KMS-11 (cell line): ENCODE measurements around the gene FADS6.

Source experiments
- H2AFZ ChIP-seq: fragments of 200-600 bp; sonication (generic); 2 replicates; pipeline ENCODE4 v1.6.1; 2016; ENCODE audit warnings: antibody characterized with exemption, mixed run types, low read depth
- H3K27ac ChIP-seq: fragments of 200-600 bp; sonication (generic); 2 replicates; pipeline ENCODE4 v1.6.1; 2016; ENCODE audit warnings: mild to moderate bottlenecking, mixed run types
- H3K27me3 ChIP-seq: fragments of 200-600 bp; sonication (generic); 2 replicates; pipeline ENCODE4 v1.6.1; 2017; ENCODE audit warnings: mild to moderate bottlenecking, low read depth, mixed run types, moderate library complexity; ENCODE audit not compliant: insufficient read depth
- H3K36me3 ChIP-seq: fragments of 200-600 bp; sonication (generic); 2 replicates; pipeline ENCODE4 v1.6.1; 2017; ENCODE audit warnings: mild to moderate bottlenecking, mixed run types; ENCODE audit not compliant: insufficient read depth
- H3K4me1 ChIP-seq: fragments of 200-600 bp; sonication (generic); 2 replicates; pipeline ENCODE4 v1.6.1; 2016; ENCODE audit warnings: mild to moderate bottlenecking, low read depth, mixed run types; ENCODE audit not compliant: poor library complexity, severe bottlenecking
- H3K4me2 ChIP-seq: fragments of 200-600 bp; sonication (generic); 2 replicates; pipeline ENCODE4 v1.7.0; 2016; ENCODE audit warnings: mild to moderate bottlenecking, mixed run types
- H3K4me3 ChIP-seq: fragments of 200-600 bp; sonication (generic); IDR thresholded peaks from 2 replicates; pipeline ENCODE4 v1.6.1; 2017; ENCODE audit warnings: low read depth, low read length, mixed read lengths; ENCODE audit not compliant: insufficient read depth
- H3K79me2 ChIP-seq: fragments of 200-600 bp; sonication (generic); 2 replicates; pipeline ENCODE4 v1.6.1; 2016; ENCODE audit warnings: low read depth, mixed run types; ENCODE audit not compliant: insufficient read depth
- H3K9ac ChIP-seq: fragments of 200-600 bp; sonication (generic); 2 replicates; pipeline ENCODE4 v1.6.1; 2016; ENCODE audit warnings: mild to moderate bottlenecking, mixed run types
- H4K20me1 ChIP-seq: fragments of 200-600 bp; sonication (generic); 2 replicates; pipeline ENCODE4 v1.6.1; 2016; ENCODE audit warnings: mild to moderate bottlenecking, mixed run types; ENCODE audit not compliant: insufficient read depth
- CTCF ChIP-seq: fragments of 200-600 bp; sonication (generic); conservative IDR thresholded peaks from 2 replicates; pipeline ENCODE4 v1.6.1; 2017; ENCODE audit warnings: low read depth, mild to moderate bottlenecking, antibody characterized with exemption, low read length, moderate library complexity, mixed read lengths

The FADS6 gene

GRCh38 chr17:74921026-74921681, 27.7 kb upstream of the FADS6 start:
- Histone ChIP-seq H3K9ac (no peak overlapping the region), H3K4me1 (no peaks in the 10 kb centered on the region), H3K4me2 (no peak overlapping the region), H3K4me3 (no peak overlapping the region), H3K79me2 (no peaks in the 10 kb centered on the region), H3K27ac (no peak overlapping the region), H3K27me3 (peaks cover 44% of the 10 kb centered on the region), H4K20me1 (no peaks in the 10 kb centered on the region), H3K36me3 (no peaks in the 10 kb centered on the region), H2AFZ (no peak overlapping the region)
- TF ChIP-seq CTCF = no peak

GRCh38 chr17:74920642-74921025, 27.2 kb upstream of the FADS6 start:
- peaks cover 42% of the 10 kb centered on the region for H3K27me3 ChIP-seq
- no peak overlapping the region for H3K9ac ChIP-seq
- H3K79me2 ChIP-seq = no peaks in the 10 kb centered on the region
- no peaks in the 10 kb centered on the region for H3K36me3 ChIP-seq
- no peak overlapping the region for H2AFZ ChIP-seq
- no peak for TF ChIP-seq CTCF
- no peaks in the 10 kb centered on the region for H3K4me1 ChIP-seq
- no peak overlapping the region for H3K4me3 ChIP-seq
- H3K27ac ChIP-seq = no peak overlapping the region
- no peak overlapping the region for H3K4me2 ChIP-seq
- no peaks in the 10 kb centered on the region for H4K20me1 ChIP-seq

- Histone ChIP-seq H3K4me1 (no peaks in the 10 kb centered on the region), H3K9ac (no peak overlapping the region), H2AFZ (no peak overlapping the region), H3K27ac (no peak overlapping the region), H3K27me3 (peaks cover 42% of the 10 kb centered on the region), H4K20me1 (no peaks in the 10 kb centered on the region), H3K4me3 (no peak overlapping the region), H3K36me3 (no peaks in the 10 kb centered on the region), H3K4me2 (no peak overlapping the region), H3K79me2 (no peaks in the 10 kb centered on the region)
- no peak for TF ChIP-seq CTCF
These were observed 26.8 kb upstream of the FADS6 start for GRCh38 chr17:74920306-74920620.

GRCh38 chr17:74919440-74920305, 26.2 kb upstream of the FADS6 start:
- Histone ChIP-seq H3K27me3 (peaks cover 40% of the 10 kb centered on the region), H3K4me1 (no peaks in the 10 kb centered on the region), H3K4me3 (no peak overlapping the region), H4K20me1 (no peaks in the 10 kb centered on the region), H3K4me2 (no peak overlapping the region), H3K9ac (no peak overlapping the region), H3K27ac (no peak overlapping the region), H3K79me2 (no peaks in the 10 kb centered on the region), H2AFZ (no peak overlapping the region), H3K36me3 (no peaks in the 10 kb centered on the region)
- no peak for TF ChIP-seq CTCF
